ENCODE measurements around the gene NAALADL2. TPM values are rescaled to one million over a fixed set of nuclear protein-coding genes. Genes with fewer than 3 reads are reported as not detected.

NAALADL2 gene
- total and polyA plus RNA-seq, 2 of the 8 experiments (the other 6 are each of a cell fraction or from before 2014, with no cell fraction given), result 0.12 to 0.22 TPM

DNA sequence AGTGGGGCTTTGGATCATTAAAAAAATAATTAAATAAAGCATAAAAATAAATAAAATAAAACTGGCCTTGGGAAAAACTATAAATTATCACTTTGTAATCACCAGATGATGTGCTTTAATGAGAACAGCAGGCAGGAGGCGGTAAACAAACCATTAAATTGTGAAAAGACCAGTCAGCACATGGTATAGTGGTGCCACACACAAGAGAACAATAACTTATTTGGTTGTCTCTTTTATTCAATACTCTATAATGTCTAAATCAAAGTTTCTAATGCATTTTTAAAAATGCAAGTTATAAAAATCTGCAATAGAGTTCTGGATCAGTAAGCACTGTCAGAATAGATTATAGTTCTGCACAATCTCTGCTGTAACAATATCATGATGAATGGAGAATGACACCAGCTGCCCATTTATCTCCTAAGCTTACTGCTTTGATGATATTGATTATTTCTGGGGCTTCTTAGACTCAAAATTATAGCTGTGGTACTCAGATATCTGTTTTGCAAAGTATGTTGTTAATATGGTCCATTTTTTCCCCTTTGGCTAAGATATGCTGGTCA, 259.3 kb downstream of the NAALADL2 start:
- no peaks in the 10 kb centered on the region for H3K79me2 ChIP-seq (ENCODE audit: control insufficient read depth in 1 of 2, insufficient read depth in 2 of 2, low read length in 2 of 2)
- no peak for FAIRE-seq
- H3K4me1 ChIP-seq (replicated peaks in 1 of 4; ENCODE audit: control insufficient read depth in 3 of 4, insufficient read depth in 4 of 4, low read length in 3 of 4), result no peaks in the 10 kb centered on the region
- H2AK5ac ChIP-seq (ENCODE audit: low read depth, low read length), result no peak overlapping the region
- H3K56ac ChIP-seq (replicated peaks; ENCODE audit: insufficient read length, low read depth, low read length), result no peak overlapping the region
- no peak overlapping the region for H3K18ac ChIP-seq (ENCODE audit: extremely low read depth, low read length)
- H3K9ac ChIP-seq (replicated peaks in 1 of 4; ENCODE audit: extremely low read depth in 1 of 4, low read depth in 3 of 4, low read length in 3 of 4), result no peak overlapping the region
- no peak overlapping the region for H2BK15ac ChIP-seq (ENCODE audit: low read length)
- CTCF ChIA-PET (ENCODE audit: partially characterized antibody), result no interaction called here
- no peak overlapping the region for H2AFZ ChIP-seq (ENCODE audit: low read length)
- H3K14ac ChIP-seq (ENCODE audit: insufficient read length), result no peak overlapping the region
- no peak for DNase-seq (ENCODE audit: low read depth in 1 of 2, low spot score in 2 of 2)
- H3K79me1 ChIP-seq (ENCODE audit: low read depth, low read length), result no peaks in the 10 kb centered on the region
- 100% methylated on average over 1 of the region's 1 CpG; no CpG with 5 or more reads in 1 of the 2 experiments for WGBS, 2 experiments (ENCODE audit: extremely low coverage in 1 of 2, insufficient coverage in 1 of 2, insufficient read length in 1 of 2, insufficient replicate concordance in 2 of 2, low coverage in 1 of 2, low lambda C conversion rate in 2 of 2, missing lambda C conversion rate in 1 of 2)
- H4K8ac ChIP-seq (ENCODE audit: extremely low read depth, insufficient read depth, low read length), result no peak overlapping the region
- H2BK120ac ChIP-seq (replicated peaks; ENCODE audit: low read depth, low read length), result no peak overlapping the region
- H3K4ac ChIP-seq (replicated peaks; ENCODE audit: insufficient read length, low read depth, low read length), result no peak overlapping the region
- no peak overlapping the region for H2BK12ac ChIP-seq (ENCODE audit: low read depth, low read length)
- POLR2A ChIA-PET (ENCODE audit: partially characterized antibody), result no interaction called here
- H3K27me3 ChIP-seq (replicated peaks in 1 of 4; ENCODE audit: control insufficient read depth in 3 of 4, extremely low read depth in 1 of 4, insufficient read depth in 3 of 4, low read length in 3 of 4), result no peaks in the 10 kb centered on the region
- H2BK5ac ChIP-seq (ENCODE audit: low read depth, low read length), result no peak overlapping the region
- TF ChIP-seq POLR2A (IDR thresholded peaks at IDR 0.05; ENCODE audit: control extremely low read depth in 1 of 2, low read depth in 2 of 2, low read length in 2 of 2), result no peak
- no peak for TF ChIP-seq RAD21 (IDR thresholded peaks at IDR 0.05 in 1 of 2, conservative IDR thresholded peaks at IDR 0.05 in 1 of 2; ENCODE audit: low read depth in 2 of 2, low read length in 2 of 2)
- no peak for TF ChIP-seq JUND (IDR thresholded peaks at IDR 0.05; ENCODE audit: low read length)
- TF ChIP-seq BCL11A (IDR thresholded peaks at IDR 0.05; ENCODE audit: low read depth in 2 of 2, low read length in 2 of 2), result no peak
- no peak for TF ChIP-seq ATF3 (IDR thresholded peaks at IDR 0.05; ENCODE audit: insufficient read depth, low read depth, low read length)
- TF ChIP-seq SAP30 (IDR thresholded peaks at IDR 0.05; ENCODE audit: insufficient read depth, insufficient replicate concordance, low read length), result no peak
- TF ChIP-seq SRF (IDR thresholded peaks at IDR 0.05; ENCODE audit: low read depth, low read length), result no peak
- no peak for TF ChIP-seq CREB1 (IDR thresholded peaks at IDR 0.05)
- H3K9me3 ChIP-seq (ENCODE audit: insufficient read depth in 2 of 2, low read depth in 1 of 2, low read length in 1 of 2), result peaks cover 6 to 8% of the 10 kb centered on the region in 2 experiments; a peak in 1 of 4 replicates
- H4K5ac ChIP-seq (ENCODE audit: insufficient read length, low read depth, low read length), result no peak overlapping the region
- peaks cover 0 to 3% (median 0%) of the 10 kb centered on the region in 4 experiments; a peak in 2 of 8 replicates for H3K36me3 ChIP-seq (ENCODE audit: control insufficient read depth in 2 of 4, insufficient read depth in 4 of 4, low read length in 3 of 4)
- H3K23ac ChIP-seq (ENCODE audit: insufficient read length), result no peak overlapping the region
- no peak overlapping the region for H4K91ac ChIP-seq (replicated peaks; ENCODE audit: insufficient read length, low read length)
- no peak overlapping the region for H3K27ac ChIP-seq (ENCODE audit: low read depth, low read length)
- H3K23me2 ChIP-seq (ENCODE audit: low read depth, low read length), result no peaks in the 10 kb centered on the region
- no peak overlapping the region for H3K4me3 ChIP-seq (ENCODE audit: extremely low read depth in 1 of 4, insufficient read depth in 2 of 4, low read depth in 3 of 4, low read length in 4 of 4)
- H2BK20ac ChIP-seq (ENCODE audit: low read length), result no peak overlapping the region
- H3K4me2 ChIP-seq (ENCODE audit: insufficient read depth in 1 of 2, low read depth in 2 of 2, low read length in 2 of 2), result no peak overlapping the region
- no peaks in the 10 kb centered on the region for H4K20me1 ChIP-seq (replicated peaks in 1 of 2; ENCODE audit: control insufficient read depth in 1 of 2, insufficient read depth in 2 of 2, low read length in 2 of 2)
